Measurements from ENCODE around the gene COX15.
A peak's percentile ranks its signal among the peaks of the same experiment; 100 is the strongest.
"Not testable (repeated sequence)": the region's sequence is repeated elsewhere in the genome, so short reads cannot be mapped to it uniquely, and the experiment has no call there.

COX15 gene

GRCh38 chr10:99732033-99732842, at the start of gene COX15, which contains the start of gene CUTC:
COX15 (minus strand) TSS chr10:99732127; CDS start chr10:99732049, 78 bp downstream.
CUTC (plus strand) TSS chr10:99732234; CDS start chr10:99732349, 115 bp downstream.
- peak; percentile 91 for DNase-seq

GRCh38 chr10:99779335-99779734, 47.4 kb upstream of the COX15 start:
- no peak for DNase-seq

GRCh38 chr10:99777918-99778714, 46.2 kb upstream of the COX15 start:
- DNase-seq = no peak

DNA sequence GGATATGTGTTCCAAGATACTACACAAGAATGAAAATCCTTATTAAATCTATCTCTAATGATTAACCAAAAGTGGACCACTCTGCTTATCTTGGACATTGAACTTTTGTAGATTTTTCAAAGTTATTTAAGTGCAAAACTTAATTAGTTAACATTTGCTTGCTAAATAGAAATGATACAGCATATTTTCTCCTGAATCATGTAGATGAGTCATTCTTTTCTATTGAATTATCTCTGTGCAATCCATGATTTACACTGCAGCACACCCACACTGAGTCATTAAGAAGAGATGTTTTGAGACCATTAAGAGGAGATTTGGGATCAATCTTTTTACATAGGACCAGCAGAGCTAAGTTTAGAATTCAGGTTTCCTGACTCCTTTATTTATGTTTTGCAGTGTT, 43.9 kb upstream of the COX15 start:
- DNase-seq = peak; percentile 58

GRCh38 chr10:99770408-99771045, 38.6 kb upstream of the COX15 start:
- DNase-seq = no peak

GRCh38 chr10:99769706-99770105, 37.8 kb upstream of the COX15 start:
- no peak for DNase-seq

GRCh38 chr10:99768556-99768955, 36.6 kb upstream of the COX15 start:
- DNase-seq = no peak

GRCh38 chr10:99767901-99768300, 36.0 kb upstream of the COX15 start:
- no peak for DNase-seq

DNA sequence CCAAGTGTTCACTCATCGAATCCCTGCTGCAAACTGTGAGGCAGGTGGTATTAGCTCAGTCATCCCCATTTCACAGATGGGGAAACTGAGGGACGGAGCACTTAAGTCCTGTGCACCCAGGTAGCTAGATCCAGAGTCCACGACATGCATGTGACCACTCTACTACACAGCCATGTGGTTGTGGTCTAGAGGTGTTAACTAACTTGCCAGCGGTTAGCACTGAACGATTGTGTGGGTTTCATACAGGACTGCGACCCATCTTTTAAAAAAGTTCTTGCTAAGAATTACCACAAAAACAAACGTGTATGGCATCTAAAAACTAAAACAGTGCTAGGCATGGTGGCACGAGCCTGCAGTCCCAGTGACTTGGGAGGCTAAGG, 34.4 kb upstream of the COX15 start:
- DNase-seq = no peak

DNA sequence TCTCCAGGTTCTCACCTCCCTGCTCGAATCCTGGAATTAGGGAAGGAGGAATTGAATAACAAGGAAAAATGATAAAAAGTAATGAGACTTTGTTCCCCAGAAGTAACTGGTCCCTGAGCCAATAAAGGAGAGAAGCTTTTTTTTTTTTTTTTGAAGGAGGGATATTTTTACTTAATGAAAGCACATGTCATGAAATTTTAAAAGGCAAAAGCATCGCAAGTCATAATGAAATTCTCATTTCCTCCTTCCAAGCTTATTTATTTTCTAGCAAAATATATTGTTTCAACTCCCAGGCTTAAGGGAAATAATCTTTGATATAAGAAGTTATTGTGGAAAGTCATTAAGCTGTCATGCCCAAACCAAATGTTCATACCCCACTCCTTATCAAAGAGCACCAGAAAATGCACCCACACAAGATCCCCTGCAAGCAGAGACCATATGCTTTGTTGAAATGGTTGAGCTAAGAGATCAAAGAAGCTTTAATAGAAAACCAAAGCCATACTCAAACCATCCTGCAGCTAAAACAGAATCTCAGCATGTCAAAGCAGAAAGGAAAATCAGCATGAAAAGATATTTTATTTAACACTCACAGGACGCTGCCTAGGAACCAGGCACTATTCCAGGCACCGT, 33.9 kb upstream of the COX15 start:
- no peak for DNase-seq

- DNase-seq = no peak
These were observed 29.4 kb upstream of the COX15 start for GRCh38 chr10:99761365-99761764.

DNA sequence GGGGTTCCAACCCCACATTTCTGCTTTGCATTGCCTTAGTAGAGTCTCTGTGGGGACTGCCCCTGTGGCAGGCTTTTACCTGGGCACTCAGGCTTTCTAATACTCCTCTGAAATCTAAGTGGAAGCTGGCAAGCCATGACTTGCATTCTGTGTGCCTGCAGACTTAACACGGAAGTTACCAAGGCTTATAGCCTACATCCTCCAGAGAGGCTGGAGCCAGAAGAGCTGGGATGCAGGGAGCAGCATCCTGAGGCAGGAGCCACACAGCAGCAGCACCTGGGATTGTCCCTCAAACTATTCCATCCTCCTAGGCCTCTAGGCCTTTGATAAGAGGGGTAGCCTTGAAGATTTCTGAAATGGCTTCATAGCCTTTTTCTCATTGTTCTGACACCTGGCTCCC, 28.4 kb upstream of the COX15 start:
- no peak for DNase-seq

- DNase-seq = no peak
These were observed 26.4 kb upstream of the COX15 start for GRCh38 chr10:99758211-99758891.

DNA sequence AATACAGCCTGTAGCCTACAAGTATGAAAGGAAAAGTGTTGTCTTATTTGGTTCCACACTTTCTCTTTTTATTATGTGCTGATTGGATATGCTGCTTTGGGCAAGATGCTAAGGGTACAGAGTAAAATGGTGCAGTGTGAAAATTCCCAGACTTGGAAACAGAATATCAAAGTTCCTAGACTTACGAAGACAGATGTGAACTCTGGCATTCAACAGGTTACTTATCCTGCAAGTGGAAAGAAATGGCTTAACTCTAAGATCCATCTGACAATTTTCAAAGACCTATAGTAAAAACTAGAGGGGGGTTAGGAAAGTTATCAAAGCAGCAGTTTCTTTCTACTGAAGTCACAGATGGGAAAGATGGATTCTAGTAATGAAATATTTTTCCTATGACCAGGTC, 24.2 kb upstream of the COX15 start:
- no peak for DNase-seq

GRCh38 chr10:99754670-99755069, 22.7 kb upstream of the COX15 start:
- DNase-seq = no peak

- DNase-seq = no peak
These were observed 18.7 kb upstream of the COX15 start for GRCh38 chr10:99750641-99751040.

GRCh38 chr10:99748823-99749451, 17.0 kb upstream of the COX15 start:
- DNase-seq = no peak

GRCh38 chr10:99746166-99746565, 14.2 kb upstream of the COX15 start:
- DNase-seq = not testable (repeated sequence)

DNA sequence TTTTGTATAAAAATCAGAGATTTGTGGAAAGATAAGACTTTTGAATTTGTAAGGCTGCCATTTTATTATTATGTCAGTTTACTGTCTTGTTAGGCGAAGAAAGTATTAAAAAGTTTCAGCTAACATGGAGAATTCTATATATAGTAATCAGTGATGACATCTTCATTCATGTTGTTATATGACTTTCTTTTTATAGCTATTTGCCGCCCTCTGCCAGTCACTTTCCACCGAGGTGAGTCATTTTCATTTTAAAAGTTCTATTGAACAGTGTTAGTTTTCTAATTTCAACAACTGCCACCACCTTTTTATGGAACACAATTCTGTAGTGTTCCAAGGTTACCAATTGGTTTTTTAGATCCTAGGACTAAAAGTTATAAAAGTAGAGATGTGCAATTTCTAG, 11.9 kb upstream of the COX15 start:
- no peak for DNase-seq

GRCh38 chr10:99742701-99743100, 10.8 kb upstream of the COX15 start:
- no peak for DNase-seq

- peak; percentile 10 for DNase-seq
These were observed 10.3 kb upstream of the COX15 start for GRCh38 chr10:99742254-99742653.

All from amniotic stem cell (primary cell).